GM10266 (cell line): Measurements from ENCODE around the gene SLCO1B3.

Experiments used
- DNase-seq: peaks from one replicate; pipeline ENCODE4 v3.0.0; 2012; ENCODE audit errors: extremely low spot score
- CTCF ChIP-seq: IDR thresholded peaks from 2 replicates; pipeline ENCODE4 v1.5.1; 2012; ENCODE audit warnings: mild to moderate bottlenecking, low read depth; ENCODE audit not compliant: control insufficient read depth, insufficient read depth; ENCODE audit errors: missing control alignments

Gene SLCO1B3

GRCh38 chr12:20829919-20830318 lies 19.4 kb downstream of the SLCO1B3 start:
- DNase-seq: no peak
- TF ChIP-seq CTCF: no peak

GRCh38 chr12:20830456-20830855 lies 20.0 kb downstream of the SLCO1B3 start:
- no peak for DNase-seq
- no peak for TF ChIP-seq CTCF

- DNase-seq: no peak
- TF ChIP-seq CTCF: no peak
Observed at GRCh38 chr12:20832911-20833310, 22.4 kb downstream of the SLCO1B3 start.

- DNase-seq: no peak
- no peak for TF ChIP-seq CTCF
Observed at GRCh38 chr12:20852649-20853048, 42.1 kb downstream of the SLCO1B3 start.

GRCh38 chr12:20863056-20863455 lies 52.6 kb downstream of the SLCO1B3 start:
- DNase-seq: no peak
- TF ChIP-seq CTCF: no peak

GRCh38 chr12:20865873-20866272 lies 55.4 kb downstream of the SLCO1B3 start:
- TF ChIP-seq CTCF: no peak
- no peak for DNase-seq

GRCh38 chr12:20868277-20868676 lies 57.8 kb downstream of the SLCO1B3 start:
- DNase-seq: no peak
- no peak for TF ChIP-seq CTCF

- TF ChIP-seq CTCF: no peak
- DNase-seq: no peak
Observed at GRCh38 chr12:20883288-20883687, 72.8 kb downstream of the SLCO1B3 start.
